GM19025 (cell line): ENCODE data around the gene ARHGEF2.

Experiments used
- ATAC-seq: cut with Tn5 transposase; IDR thresholded peaks from one replicate; pipeline ENCODE4 v1.9.1; 2021; ENCODE audit warnings: mild to moderate bottlenecking, low read depth, moderate library complexity; ENCODE audit not compliant: unreplicated experiment

The ARHGEF2 gene

GRCh38 chr1:155978325-155978972 is at the start of gene ARHGEF2:
ARHGEF2 (minus strand) TSS chr1:155978547; CDS start chr1:155978427, 120 bp downstream.
- ATAC-seq, result no peak

- no peak for ATAC-seq
These were observed 48.2 kb upstream of the ARHGEF2 start for GRCh38 chr1:156026588-156026987.

GRCh38 chr1:156025876-156026275 is 47.5 kb upstream of the ARHGEF2 start:
- ATAC-seq, result no peak

GRCh38 chr1:156024801-156025200 is 46.5 kb upstream of the ARHGEF2 start:
- no peak for ATAC-seq

GRCh38 chr1:156021954-156022353 is 43.6 kb upstream of the ARHGEF2 start:
- ATAC-seq, result no peak

GRCh38 chr1:156021093-156021428 is 42.7 kb upstream of the ARHGEF2 start:
- no peak for ATAC-seq

GRCh38 chr1:156020293-156021092 is 42.1 kb upstream of the ARHGEF2 start, which contains the start of gene SSR2:
SSR2 (minus strand) TSS chr1:156020951; CDS start chr1:156020167, 784 bp downstream.
- ATAC-seq, result peak; percentile 94

GRCh38 chr1:156019946-156020292 is 41.6 kb upstream of the ARHGEF2 start:
- ATAC-seq, result no peak

- no peak for ATAC-seq
These were observed 36.5 kb upstream of the ARHGEF2 start for GRCh38 chr1:156014829-156015228.

- ATAC-seq, result peak; percentile 73
These were observed 33.9 kb upstream of the ARHGEF2 start for GRCh38 chr1:156012051-156012817.

GRCh38 chr1:156009404-156009803 is 31.1 kb upstream of the ARHGEF2 start:
- ATAC-seq, result no peak

GRCh38 chr1:156006666-156007376 is 28.5 kb upstream of the ARHGEF2 start:
- ATAC-seq, result no peak

- ATAC-seq, result no peak
These were observed 26.7 kb upstream of the ARHGEF2 start for GRCh38 chr1:156004843-156005584.

- no peak for ATAC-seq
These were observed 25.5 kb upstream of the ARHGEF2 start for GRCh38 chr1:156003923-156004188.

- ATAC-seq, result no peak
These were observed 24.0 kb upstream of the ARHGEF2 start for GRCh38 chr1:156002188-156002911.

- no peak for ATAC-seq
These were observed 23.4 kb upstream of the ARHGEF2 start for GRCh38 chr1:156001662-156002171.

GRCh38 chr1:156001021-156001661 is 22.8 kb upstream of the ARHGEF2 start:
- ATAC-seq, result no peak

- no peak for ATAC-seq
These were observed 21.6 kb upstream of the ARHGEF2 start for GRCh38 chr1:155999964-156000363.

- ATAC-seq, result no peak
These were observed 17.8 kb upstream of the ARHGEF2 start for GRCh38 chr1:155996166-155996565.
